ENCODE results near the gene RPL15. TPM values are rescaled to one million over a fixed set of nuclear protein-coding genes. Genes with fewer than 3 reads are reported as not detected.

RPL15 gene
- total RNA-seq, 2 donors from 2014 or later, result 2,011 to 2,129 TPM

GRCh38 chr3:23944007-23944783 is 27.3 kb downstream of the RPL15 start:
- H3K36me3 Mint-ChIP-seq (ENCODE audit: low read depth), result no peaks in the 10 kb centered on the region
- Histone ChIP-seq H3K4me1 (ENCODE audit: control insufficient read depth, insufficient read depth, low read length) (peaks cover 14% of the 10 kb centered on the region), H3K27me3 (ENCODE audit: control insufficient read depth, insufficient read depth, low read length, poor library complexity, severe bottlenecking) (no peaks in the 10 kb centered on the region), H3K27ac (ENCODE audit: low read depth, low read length) (no peak overlapping the region), H3K4me3 (ENCODE audit: low read length) (peak overlapping the region; percentile 89), H3K9me3 (ENCODE audit: control insufficient read depth, low read length) (no peaks in the 10 kb centered on the region), H3K36me3 (ENCODE audit: control insufficient read depth, insufficient read depth, low read length) (no peaks in the 10 kb centered on the region), H3K9ac (ENCODE audit: extremely low read depth, low read length, poor library complexity, severe bottlenecking) (peak overlapping the region; percentile 68)
- H3K4me1 Mint-ChIP-seq, result peaks cover 29% of the 10 kb centered on the region
- no peak for TF ChIP-seq CTCF (conservative IDR thresholded peaks at IDR 0.05)
- H3K27ac Mint-ChIP-seq, result peak overlapping the region; percentile 89
- no peaks in the 10 kb centered on the region for H3K9me3 Mint-ChIP-seq
- no peak for DNase-seq
- H3K4me3 Mint-ChIP-seq, result peak overlapping the region; percentile 78
- peaks cover 14% of the 10 kb centered on the region for H3K27me3 Mint-ChIP-seq (ENCODE audit: insufficient read depth)
- 6 to 8% methylated on average over 12 to 13 of the region's 13 CpGs for WGBS, 2 experiments (ENCODE audit: insufficient coverage in 1 of 2, insufficient read length in 1 of 2)

DNA sequence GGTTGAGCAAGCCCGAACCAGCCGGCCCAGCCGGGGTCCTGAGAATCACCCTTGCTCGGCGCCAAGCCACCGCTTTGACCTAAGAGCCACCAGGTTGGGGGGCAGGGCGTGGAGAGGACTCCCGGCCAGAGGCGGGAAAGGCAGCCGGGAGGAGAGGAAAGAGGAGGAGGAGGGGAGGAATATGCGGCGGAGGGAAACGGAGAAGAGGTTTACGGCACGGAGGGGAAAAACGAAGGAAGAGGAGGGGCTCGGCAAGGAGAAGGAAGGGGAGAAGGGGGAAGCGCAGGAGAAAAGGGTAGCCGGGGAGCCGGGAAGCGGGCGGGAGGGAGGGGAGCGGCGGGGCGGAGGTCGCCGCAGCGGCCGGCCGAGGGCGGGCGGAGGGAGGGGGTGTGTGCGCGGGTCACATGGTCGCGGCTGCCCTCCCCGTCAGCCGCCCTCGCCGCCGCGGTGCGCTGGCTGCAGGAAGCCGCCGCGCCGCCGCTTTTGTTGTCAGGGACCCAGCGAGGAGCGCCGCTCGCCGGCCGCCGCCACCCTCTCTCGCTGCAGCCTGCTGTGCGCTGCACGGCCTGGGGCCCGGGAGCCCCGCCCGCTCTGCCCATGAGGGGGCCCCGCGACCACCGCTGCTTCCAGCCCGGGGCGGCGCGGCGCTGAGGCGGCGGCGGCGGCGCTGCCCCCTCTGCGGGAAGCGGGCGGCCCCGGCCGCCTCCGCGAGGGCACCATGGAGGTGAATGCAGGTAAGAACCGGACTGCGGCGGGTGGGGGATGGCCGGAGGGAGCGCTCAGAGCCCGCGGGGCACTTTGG is 28.1 kb downstream of the RPL15 start, which contains the start of gene NR1D2:
Gene NR1D2, plus strand, starts transcription at position 426 of the 802 bp plus-strand sequence. Its CDS starts 293 bp downstream, at position 719.
- Histone ChIP-seq H3K9ac (ENCODE audit: extremely low read depth, low read length, poor library complexity, severe bottlenecking) (peak within 1 kb of the TSS; percentile 87), H3K4me3 (ENCODE audit: low read length) (peak within 1 kb of the TSS; percentile 89), H3K36me3 (ENCODE audit: control insufficient read depth, insufficient read depth, low read length) (no peaks in the 10 kb centered on the region), H3K27ac (ENCODE audit: low read depth, low read length) (peak within 1 kb of the TSS; percentile 96), H3K4me1 (ENCODE audit: control insufficient read depth, insufficient read depth, low read length) (peaks cover 14% of the 10 kb centered on the region), H3K27me3 (ENCODE audit: control insufficient read depth, insufficient read depth, low read length, poor library complexity, severe bottlenecking) (no peaks in the 10 kb centered on the region), H3K9me3 (ENCODE audit: control insufficient read depth, low read length) (no peaks in the 10 kb centered on the region)
- Mint-ChIP-seq H3K27ac (peak within 1 kb of the TSS; percentile 100), H3K36me3 (ENCODE audit: low read depth) (no peaks in the 10 kb centered on the region), H3K9me3 (no peaks in the 10 kb centered on the region), H3K4me1 (peaks cover 31% of the 10 kb centered on the region), H3K4me3 (peak within 1 kb of the TSS; percentile 78), H3K27me3 (ENCODE audit: insufficient read depth) (peaks cover 14% of the 10 kb centered on the region)
- peak; percentile 92 for DNase-seq
- TF ChIP-seq CTCF (conservative IDR thresholded peaks at IDR 0.05), result no peak
- WGBS, 2 experiments (ENCODE audit: insufficient coverage in 1 of 2, insufficient read length in 1 of 2), result 0 to 2% methylated on average over 9 to 87 of the region's 88 CpGs

DNA sequence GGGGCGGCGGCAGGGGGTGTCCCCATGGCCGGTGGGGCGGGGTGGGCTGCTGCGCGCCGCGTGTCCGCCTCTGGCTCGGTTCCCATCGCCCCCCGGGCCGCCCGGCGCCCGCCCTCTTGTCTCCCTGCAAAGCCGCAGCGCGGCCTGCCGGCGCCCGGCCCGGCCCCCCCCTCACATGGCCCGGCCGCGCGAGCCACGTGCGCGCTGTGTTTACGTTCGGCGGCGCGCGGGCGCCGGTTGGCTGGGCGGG is 28.7 kb downstream of the RPL15 start:
- H3K27ac Mint-ChIP-seq, result no peak overlapping the region
- WGBS, 2 experiments (ENCODE audit: insufficient coverage in 1 of 2, insufficient read length in 1 of 2), result 0 to 1% methylated on average over 12 to 39 of the region's 39 CpGs
- no peaks in the 10 kb centered on the region for H3K36me3 Mint-ChIP-seq (ENCODE audit: low read depth)
- no peak overlapping the region for H3K4me3 ChIP-seq (ENCODE audit: low read length)
- peak overlapping the region; percentile 96 for H3K27ac ChIP-seq (ENCODE audit: low read depth, low read length)
- H3K4me1 ChIP-seq (ENCODE audit: control insufficient read depth, insufficient read depth, low read length), result peaks cover 14% of the 10 kb centered on the region
- H3K9me3 Mint-ChIP-seq, result no peaks in the 10 kb centered on the region
- TF ChIP-seq CTCF (conservative IDR thresholded peaks at IDR 0.05), result no peak
- H3K36me3 ChIP-seq (ENCODE audit: control insufficient read depth, insufficient read depth, low read length), result no peaks in the 10 kb centered on the region
- no peak for DNase-seq
- H3K9me3 ChIP-seq (ENCODE audit: control insufficient read depth, low read length), result no peaks in the 10 kb centered on the region
- peaks cover 14% of the 10 kb centered on the region for H3K27me3 Mint-ChIP-seq (ENCODE audit: insufficient read depth)
- peak overlapping the region; percentile 51 for H3K9ac ChIP-seq (ENCODE audit: extremely low read depth, low read length, poor library complexity, severe bottlenecking)
- H3K4me3 Mint-ChIP-seq, result peak overlapping the region; percentile 78
- H3K4me1 Mint-ChIP-seq, result peaks cover 33% of the 10 kb centered on the region
- no peaks in the 10 kb centered on the region for H3K27me3 ChIP-seq (ENCODE audit: control insufficient read depth, insufficient read depth, low read length, poor library complexity, severe bottlenecking)
